ENCODE results near the gene ITPR1. TPM values are rescaled to one million over a fixed set of nuclear protein-coding genes. Genes with fewer than 3 reads are reported as not detected.

The ITPR1 gene
- total and polyA plus RNA-seq, 10 of the 15 experiments (the other 5 are each of a cell fraction or from before 2014, with no cell fraction given) = 12.2 to 239 (median 28.4) TPM

- H3K4me1 ChIP-seq (ENCODE audit: control insufficient read depth, insufficient read depth, low read length) = peaks cover 18% of the 10 kb centered on the region
- H3K4me2 ChIP-seq (ENCODE audit: control insufficient read depth, insufficient read depth) = no peak overlapping the region
- no peaks in the 10 kb centered on the region; the same call in 1 of the 3 replicates for H3K9me3 ChIP-seq (replicated peaks; ENCODE audit: control insufficient read depth, insufficient read depth, low read length)
- RAD21 ChIA-PET (ENCODE audit: unreplicated experiment) = interaction anchor here (3.7 kb wide), 1 partner anchor 18 kb away, joined by 32 read pairs; the partner anchor contains the start of gene ITPR1
- H4K20me1 ChIP-seq (ENCODE audit: control insufficient read depth, insufficient read depth) = no peaks in the 10 kb centered on the region
- 100% methylated on average over 1 of the region's 1 CpG for WGBS (ENCODE audit: insufficient coverage, insufficient replicate concordance, low lambda C conversion rate, missing lambda C conversion rate)
- no peaks in the 10 kb centered on the region for H3K27me3 ChIP-seq (replicated peaks in 1 of 2; ENCODE audit: control insufficient read depth in 2 of 2, insufficient read depth in 2 of 2, low read length in 1 of 2)
- FAIRE-seq (no peak), ATAC-seq (no peak), DNase-seq (ENCODE audit: low read depth, low spot score) (no peak)
- no TSS peak for BruUV-seq (replicated peaks)
- no peak for TF ChIP-seq GABPA (IDR thresholded peaks at IDR 0.05; ENCODE audit: low read depth)
- TF ChIP-seq GATAD2B (conservative IDR thresholded peaks at IDR 0.05; ENCODE audit: low read depth) = no peak
- no peak for TF ChIP-seq SMAD5 (IDR thresholded peaks at IDR 0.05; ENCODE audit: low read depth)
- no peak for TF ChIP-seq SMAD1 (IDR thresholded peaks at IDR 0.05; ENCODE audit: low read depth, partially characterized antibody)
- SMC1A ChIA-PET (ENCODE audit: uncharacterized antibody, unreplicated experiment) = interaction anchor here (1.0 to 3.5 kb wide), 7 partner anchors 8 to 157 kb away, joined by 3 to 33 read pairs (median 12); partner anchors contain the start of gene ITPR1
- H3K36me3 ChIP-seq (ENCODE audit: control insufficient read depth in 2 of 2, insufficient read depth in 2 of 2, low read length in 1 of 2) = no peaks in the 10 kb centered on the region
- H3K9ac ChIP-seq (ENCODE audit: control insufficient read depth, insufficient read depth, low read length) = no peak overlapping the region
- CTCF ChIA-PET = interaction anchor here (2.2 kb wide), 1 partner anchor 17 kb away, joined by 10 read pairs; the partner anchor contains the start of gene ITPR1
- intact Hi-C loops (cut with micrococcal nuclease; ENCODE audit: unreplicated experiment) = no loop called here
- H3K4me3 ChIP-seq = no peak overlapping the region
- in situ Hi-C loops (cut with MboI) = no loop called here
- no peak overlapping the region for H2AFZ ChIP-seq (ENCODE audit: control insufficient read depth, low read depth, low read length)
- H3K79me2 ChIP-seq (ENCODE audit: control insufficient read depth, insufficient read depth, low read length) = no peaks in the 10 kb centered on the region
- POLR2A ChIA-PET = interaction anchor here (0.5 to 3.0 kb wide), 4 partner anchors 17 to 148 kb away, joined by 3 to 29 read pairs (median 4); partner anchors contain the start of gene ITPR1
- H3K27ac ChIP-seq (ENCODE audit: control insufficient read depth, insufficient read depth) = no peak overlapping the region
These were observed 16.7 kb upstream of the ITPR1 start for GRCh38 chr3:4476496-4476895.

GRCh38 chr3:4478261-4478660 lies 14.9 kb upstream of the ITPR1 start:
- H3K79me2 ChIP-seq (ENCODE audit: control insufficient read depth, insufficient read depth, low read length) = no peaks in the 10 kb centered on the region
- ChIA-PET RAD21 (ENCODE audit: unreplicated experiment) (no interaction called here), SMC1A (ENCODE audit: uncharacterized antibody, unreplicated experiment) (no interaction called here), POLR2A (interaction anchor here (1.1 kb wide), 1 partner anchor 30 kb away, joined by 5 read pairs; no protein-coding TSS in a partner anchor), CTCF (no interaction called here)
- no peaks in the 10 kb centered on the region for H4K20me1 ChIP-seq (ENCODE audit: control insufficient read depth, insufficient read depth)
- TF ChIP-seq EP300 (IDR thresholded peaks at IDR 0.05; ENCODE audit: borderline replicate concordance in 1 of 2, control insufficient read depth in 1 of 2, low read depth in 2 of 2, low read length in 2 of 2) (no peak), JUNB (IDR thresholded peaks at IDR 0.05) (peak; percentile 26; the same call in 1 of the 2 replicates)
- H3K9ac ChIP-seq (ENCODE audit: control insufficient read depth, insufficient read depth, low read length) = no peak overlapping the region
- H3K27me3 ChIP-seq (replicated peaks in 1 of 2; ENCODE audit: control insufficient read depth in 2 of 2, insufficient read depth in 2 of 2, low read length in 1 of 2) = no peaks in the 10 kb centered on the region
- no peak for FAIRE-seq
- ATAC-seq = no peak
- H3K4me1 ChIP-seq (ENCODE audit: control insufficient read depth, insufficient read depth, low read length) = peaks cover 18% of the 10 kb centered on the region
- BruUV-seq (replicated peaks) = no TSS peak
- H3K27ac ChIP-seq (ENCODE audit: control insufficient read depth, insufficient read depth) = no peak overlapping the region
- 37% methylated on average over 3 of the region's 3 CpGs for WGBS (ENCODE audit: insufficient coverage, insufficient replicate concordance, low lambda C conversion rate, missing lambda C conversion rate)
- no peak overlapping the region for H3K4me2 ChIP-seq (ENCODE audit: control insufficient read depth, insufficient read depth)
- H3K4me3 ChIP-seq = no peak overlapping the region
- in situ Hi-C loops (cut with MboI) (no loop called here), intact Hi-C loops (cut with micrococcal nuclease; ENCODE audit: unreplicated experiment) (no loop called here)
- no peak overlapping the region for H2AFZ ChIP-seq (ENCODE audit: control insufficient read depth, low read depth, low read length)
- H3K9me3 ChIP-seq (replicated peaks; ENCODE audit: control insufficient read depth, insufficient read depth, low read length) = no peaks in the 10 kb centered on the region; the same call in 2 of the 3 replicates
- no peak for DNase-seq (ENCODE audit: low read depth, low spot score)
- no peaks in the 10 kb centered on the region for H3K36me3 ChIP-seq (ENCODE audit: control insufficient read depth in 2 of 2, insufficient read depth in 2 of 2, low read length in 1 of 2)

All from GM12878 (cell line).